NCI-H446 treated with DMSO at 0.1 percent for 48 hours (cell line): ENCODE results near the gene DAB1.
"Not testable (repeated sequence)": the region's sequence is repeated elsewhere in the genome, so short reads cannot be mapped to it uniquely, and the experiment has no call there.

Experiments used
- DNase-seq: peaks from one replicate; lab custom pipeline; 2025; lab: John Stamatoyannopoulos, UW

DAB1 gene

GRCh38 chr1:57272150-57272549 lies 151.7 kb downstream of the DAB1 start:
- DNase-seq: no peak

- no peak for DNase-seq
Measured at GRCh38 chr1:57270927-57271698, 152.7 kb downstream of the DAB1 start.

- DNase-seq: no peak
Measured at GRCh38 chr1:57269630-57270225, 154.1 kb downstream of the DAB1 start.

GRCh38 chr1:57265104-57265503 lies 158.8 kb downstream of the DAB1 start:
- DNase-seq: no peak

GRCh38 chr1:57262472-57262871 lies 161.4 kb downstream of the DAB1 start:
- no peak for DNase-seq

- no peak for DNase-seq
Measured at GRCh38 chr1:57258557-57259325, 165.1 kb downstream of the DAB1 start.

GRCh38 chr1:57255945-57256344 lies 167.9 kb downstream of the DAB1 start:
- DNase-seq: no peak

GRCh38 chr1:57254022-57254421 lies 169.8 kb downstream of the DAB1 start:
- no peak for DNase-seq

GRCh38 chr1:57252597-57253294 lies 171.1 kb downstream of the DAB1 start:
- DNase-seq: no peak

GRCh38 chr1:57250021-57250420 lies 173.8 kb downstream of the DAB1 start:
- DNase-seq: no peak

GRCh38 chr1:57249511-57249910 lies 174.3 kb downstream of the DAB1 start:
- DNase-seq: no peak

- no peak for DNase-seq
Measured at GRCh38 chr1:57248830-57249229, 175.0 kb downstream of the DAB1 start.

GRCh38 chr1:57238233-57238781 lies 185.6 kb downstream of the DAB1 start:
- no peak for DNase-seq

- DNase-seq: no peak
Measured at GRCh38 chr1:57235730-57236510, 187.9 kb downstream of the DAB1 start.

GRCh38 chr1:57234459-57234858 lies 189.4 kb downstream of the DAB1 start:
- DNase-seq: no peak

GRCh38 chr1:57232500-57232899 lies 191.4 kb downstream of the DAB1 start:
- DNase-seq: no peak

- no peak for DNase-seq
Measured at GRCh38 chr1:57229998-57230397, 193.9 kb downstream of the DAB1 start.

GRCh38 chr1:57229076-57229475 lies 194.8 kb downstream of the DAB1 start:
- DNase-seq: no peak

- DNase-seq: no peak
Measured at GRCh38 chr1:57222801-57223200, 201.1 kb downstream of the DAB1 start.

- no peak for DNase-seq
Measured at GRCh38 chr1:57222307-57222706, 201.6 kb downstream of the DAB1 start.

- not testable (repeated sequence) for DNase-seq
Measured at GRCh38 chr1:57220905-57221304, 203.0 kb downstream of the DAB1 start.
